Liver (tissue), 3 donors: ENCODE results near the gene ZNF614.

Source experiments
- EGR1 ChIP-seq, 2 donors: IDR thresholded peaks; 2 replicates each; pipeline ENCODE4 v1.6.1; 2016 to 2018; ENCODE audit warnings: antibody characterized with exemption in 2 of 2, low read depth in 2 of 2
- FOXA1 ChIP-seq: IDR thresholded peaks from 2 replicates; pipeline ENCODE4 v1.6.1; 2016; ENCODE audit warnings: antibody characterized with exemption
- GABPA ChIP-seq, 2 donors: IDR thresholded peaks in 1 of 2; conservative IDR thresholded peaks in 1 of 2; 2 replicates each; pipeline ENCODE4 v1.6.1; 2016; ENCODE audit warnings: antibody characterized with exemption in 2 of 2, mild to moderate bottlenecking in 1 of 2, moderate library complexity in 1 of 2
- JUND ChIP-seq, 2 donors: IDR thresholded peaks; 2 replicates each; pipeline ENCODE4 v1.6.1; 2016; ENCODE audit warnings: antibody characterized with exemption in 2 of 2
- NR2F2 ChIP-seq: IDR thresholded peaks from 2 replicates; pipeline ENCODE4 v1.6.1; 2016; ENCODE audit warnings: antibody characterized with exemption
- RAD21 ChIP-seq, 2 donors: IDR thresholded peaks; 2 replicates each; pipeline ENCODE4 v1.6.1; 2016; ENCODE audit warnings: antibody characterized with exemption in 2 of 2, mild to moderate bottlenecking in 2 of 2
- RXRA ChIP-seq, 2 donors: IDR thresholded peaks; 2 replicates each; pipeline ENCODE4 v1.6.1; 2017 to 2018; ENCODE audit warnings: antibody characterized with exemption in 2 of 2, mild to moderate bottlenecking in 1 of 2
- SP1 ChIP-seq: IDR thresholded peaks from 2 replicates; pipeline ENCODE4 v1.6.1; 2018; ENCODE audit warnings: antibody characterized with exemption, mild to moderate bottlenecking
- TAF1 ChIP-seq: conservative IDR thresholded peaks from 2 replicates; pipeline ENCODE4 v1.6.1; 2016; ENCODE audit warnings: antibody characterized with exemption, mild to moderate bottlenecking
- YY1 ChIP-seq: IDR thresholded peaks from 2 replicates; pipeline ENCODE4 v1.6.1; 2016; ENCODE audit warnings: antibody characterized with exemption, mild to moderate bottlenecking
- TF ChIP-seq, protein P1 (sequence below): fragments of 150-350 bp; IDR thresholded peaks from 2 replicates; pipeline ENCODE4 v1.5.1; 2017; ENCODE audit warnings: improper control_type of control experiment, low read depth, low read length; ENCODE audit not compliant: missing input control
- TF ChIP-seq, protein P2 (sequence below): IDR thresholded peaks from 2 replicates; pipeline ENCODE4 v1.6.1; 2016; ENCODE audit warnings: antibody characterized with exemption
- TF ChIP-seq, protein P3 (sequence below): IDR thresholded peaks from 2 replicates; pipeline ENCODE4 v1.6.1; 2016; ENCODE audit warnings: antibody characterized with exemption, mild to moderate bottlenecking
- TF ChIP-seq, protein P4 (sequence below): IDR thresholded peaks from 2 replicates; pipeline ENCODE4 v1.6.1; 2016; ENCODE audit warnings: antibody characterized with exemption
- donor health status: healthy.
- donor health status: healthy.

DNA sequence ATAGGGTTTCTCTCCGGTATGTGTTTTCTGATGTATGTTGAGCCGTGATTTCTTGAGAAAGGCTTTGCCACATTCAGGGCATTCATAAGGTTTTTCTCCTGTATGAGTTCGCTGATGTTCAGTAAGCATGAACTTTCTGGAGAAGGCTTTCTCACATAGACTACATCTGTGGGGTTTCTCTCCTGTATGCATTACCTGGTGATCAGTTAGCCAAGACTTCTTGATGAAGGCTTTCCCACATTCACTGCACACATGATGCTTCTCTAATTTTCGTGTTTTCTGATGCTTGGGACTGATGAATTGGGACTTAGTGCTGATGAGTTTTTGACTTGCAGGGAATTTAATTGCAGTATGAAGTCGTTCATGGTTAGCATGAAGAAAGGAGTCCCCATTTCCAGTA lies 62.6 kb downstream of the ZNF614 start:
- TF ChIP-seq, protein P1, sequence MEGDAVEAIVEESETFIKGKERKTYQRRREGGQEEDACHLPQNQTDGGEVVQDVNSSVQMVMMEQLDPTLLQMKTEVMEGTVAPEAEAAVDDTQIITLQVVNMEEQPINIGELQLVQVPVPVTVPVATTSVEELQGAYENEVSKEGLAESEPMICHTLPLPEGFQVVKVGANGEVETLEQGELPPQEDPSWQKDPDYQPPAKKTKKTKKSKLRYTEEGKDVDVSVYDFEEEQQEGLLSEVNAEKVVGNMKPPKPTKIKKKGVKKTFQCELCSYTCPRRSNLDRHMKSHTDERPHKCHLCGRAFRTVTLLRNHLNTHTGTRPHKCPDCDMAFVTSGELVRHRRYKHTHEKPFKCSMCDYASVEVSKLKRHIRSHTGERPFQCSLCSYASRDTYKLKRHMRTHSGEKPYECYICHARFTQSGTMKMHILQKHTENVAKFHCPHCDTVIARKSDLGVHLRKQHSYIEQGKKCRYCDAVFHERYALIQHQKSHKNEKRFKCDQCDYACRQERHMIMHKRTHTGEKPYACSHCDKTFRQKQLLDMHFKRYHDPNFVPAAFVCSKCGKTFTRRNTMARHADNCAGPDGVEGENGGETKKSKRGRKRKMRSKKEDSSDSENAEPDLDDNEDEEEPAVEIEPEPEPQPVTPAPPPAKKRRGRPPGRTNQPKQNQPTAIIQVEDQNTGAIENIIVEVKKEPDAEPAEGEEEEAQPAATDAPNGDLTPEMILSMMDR, result no peak
- TF ChIP-seq, protein P2, sequence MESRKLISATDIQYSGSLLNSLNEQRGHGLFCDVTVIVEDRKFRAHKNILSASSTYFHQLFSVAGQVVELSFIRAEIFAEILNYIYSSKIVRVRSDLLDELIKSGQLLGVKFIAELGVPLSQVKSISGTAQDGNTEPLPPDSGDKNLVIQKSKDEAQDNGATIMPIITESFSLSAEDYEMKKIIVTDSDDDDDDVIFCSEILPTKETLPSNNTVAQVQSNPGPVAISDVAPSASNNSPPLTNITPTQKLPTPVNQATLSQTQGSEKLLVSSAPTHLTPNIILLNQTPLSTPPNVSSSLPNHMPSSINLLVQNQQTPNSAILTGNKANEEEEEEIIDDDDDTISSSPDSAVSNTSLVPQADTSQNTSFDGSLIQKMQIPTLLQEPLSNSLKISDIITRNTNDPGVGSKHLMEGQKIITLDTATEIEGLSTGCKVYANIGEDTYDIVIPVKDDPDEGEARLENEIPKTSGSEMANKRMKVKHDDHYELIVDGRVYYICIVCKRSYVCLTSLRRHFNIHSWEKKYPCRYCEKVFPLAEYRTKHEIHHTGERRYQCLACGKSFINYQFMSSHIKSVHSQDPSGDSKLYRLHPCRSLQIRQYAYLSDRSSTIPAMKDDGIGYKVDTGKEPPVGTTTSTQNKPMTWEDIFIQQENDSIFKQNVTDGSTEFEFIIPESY, result no peak
- TF ChIP-seq EGR1 (IDR thresholded peaks at IDR 0.05; ENCODE audit: low read depth in 2 of 2), result no peak
- TF ChIP-seq, protein P3, sequence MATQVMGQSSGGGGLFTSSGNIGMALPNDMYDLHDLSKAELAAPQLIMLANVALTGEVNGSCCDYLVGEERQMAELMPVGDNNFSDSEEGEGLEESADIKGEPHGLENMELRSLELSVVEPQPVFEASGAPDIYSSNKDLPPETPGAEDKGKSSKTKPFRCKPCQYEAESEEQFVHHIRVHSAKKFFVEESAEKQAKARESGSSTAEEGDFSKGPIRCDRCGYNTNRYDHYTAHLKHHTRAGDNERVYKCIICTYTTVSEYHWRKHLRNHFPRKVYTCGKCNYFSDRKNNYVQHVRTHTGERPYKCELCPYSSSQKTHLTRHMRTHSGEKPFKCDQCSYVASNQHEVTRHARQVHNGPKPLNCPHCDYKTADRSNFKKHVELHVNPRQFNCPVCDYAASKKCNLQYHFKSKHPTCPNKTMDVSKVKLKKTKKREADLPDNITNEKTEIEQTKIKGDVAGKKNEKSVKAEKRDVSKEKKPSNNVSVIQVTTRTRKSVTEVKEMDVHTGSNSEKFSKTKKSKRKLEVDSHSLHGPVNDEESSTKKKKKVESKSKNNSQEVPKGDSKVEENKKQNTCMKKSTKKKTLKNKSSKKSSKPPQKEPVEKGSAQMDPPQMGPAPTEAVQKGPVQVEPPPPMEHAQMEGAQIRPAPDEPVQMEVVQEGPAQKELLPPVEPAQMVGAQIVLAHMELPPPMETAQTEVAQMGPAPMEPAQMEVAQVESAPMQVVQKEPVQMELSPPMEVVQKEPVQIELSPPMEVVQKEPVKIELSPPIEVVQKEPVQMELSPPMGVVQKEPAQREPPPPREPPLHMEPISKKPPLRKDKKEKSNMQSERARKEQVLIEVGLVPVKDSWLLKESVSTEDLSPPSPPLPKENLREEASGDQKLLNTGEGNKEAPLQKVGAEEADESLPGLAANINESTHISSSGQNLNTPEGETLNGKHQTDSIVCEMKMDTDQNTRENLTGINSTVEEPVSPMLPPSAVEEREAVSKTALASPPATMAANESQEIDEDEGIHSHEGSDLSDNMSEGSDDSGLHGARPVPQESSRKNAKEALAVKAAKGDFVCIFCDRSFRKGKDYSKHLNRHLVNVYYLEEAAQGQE, result no peak
- no peak for TF ChIP-seq SP1
- no peak for TF ChIP-seq RXRA (IDR thresholded peaks at IDR 0.05)
- TF ChIP-seq GABPA (IDR thresholded peaks at IDR 0.05 in 1 of 2, conservative IDR thresholded peaks at IDR 0.05 in 1 of 2), result no peak
- TF ChIP-seq YY1, result no peak
- no peak for TF ChIP-seq TAF1
- TF ChIP-seq, protein P4, sequence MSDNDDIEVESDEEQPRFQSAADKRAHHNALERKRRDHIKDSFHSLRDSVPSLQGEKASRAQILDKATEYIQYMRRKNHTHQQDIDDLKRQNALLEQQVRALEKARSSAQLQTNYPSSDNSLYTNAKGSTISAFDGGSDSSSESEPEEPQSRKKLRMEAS, result no peak
- no peak for TF ChIP-seq RAD21 (IDR thresholded peaks at IDR 0.05)
- no peak for TF ChIP-seq JUND (IDR thresholded peaks at IDR 0.05)
- no peak for TF ChIP-seq NR2F2
- no peak for TF ChIP-seq FOXA1
